ENCODE data around the gene MTA1. TPM values are rescaled to one million over a fixed set of nuclear protein-coding genes. Genes with fewer than 3 reads are reported as not detected.

The MTA1 gene
- total and polyA plus RNA-seq, 2 donors (not counting 1 experiment from before 2014, with no cell fraction given) = 137 to 147 TPM

- no peak overlapping the region for H3K27ac Mint-ChIP-seq
- H3K4me1 Mint-ChIP-seq = peaks cover 26% of the 10 kb centered on the region
- Histone ChIP-seq H3K27me3 (replicated peaks in 1 of 4; ENCODE audit: control extremely low read depth in 1 of 4, control insufficient read depth in 3 of 4, insufficient read depth in 4 of 4, low read length in 3 of 4) (peaks cover 0 to 36% (median 15%) of the 10 kb centered on the region in 4 experiments), H3K27ac (ENCODE audit: low read length in 2 of 2) (no peak overlapping the region), H3K4me2 (replicated peaks; ENCODE audit: low read depth, low read length, poor library complexity, severe bottlenecking) (peak overlapping the region; percentile 83), H3K36me3 (replicated peaks in 1 of 2; ENCODE audit: control extremely low read depth in 1 of 2, control insufficient read depth in 1 of 2, extremely low read depth in 1 of 2, insufficient read depth in 2 of 2, low read length in 1 of 2) (no peaks in the 10 kb centered on the region), H4K20me1 (ENCODE audit: control insufficient read depth, insufficient read depth, low read length, poor library complexity, severe bottlenecking) (peaks cover 6% of the 10 kb centered on the region), H2AFZ (ENCODE audit: insufficient read depth, low read depth, low read length, poor library complexity, severe bottlenecking) (peak overlapping the region; percentile 74), H3K9ac (ENCODE audit: low read length) (peak overlapping the region; percentile 60), H3K4me1 (ENCODE audit: control insufficient read depth in 2 of 2, insufficient read depth in 2 of 2, low read length in 2 of 2) (peaks cover 28 to 31% of the 10 kb centered on the region in 2 donors), H3K79me2 (ENCODE audit: control insufficient read depth, insufficient read depth, low read length) (peaks cover 6% of the 10 kb centered on the region), H3K4me3 (ENCODE audit: control extremely low read depth in 1 of 5, extremely low read depth in 1 of 5, insufficient read depth in 1 of 5, low read depth in 2 of 5, low read length in 4 of 5) (peak overlapping the region in 4 of 5 experiments; percentile 19 to 71 (median 53)), H3K9me3 (ENCODE audit: control extremely low read depth in 1 of 3, control insufficient read depth in 2 of 3, insufficient read depth in 1 of 3, low read length in 2 of 3) (peaks cover 0 to 7% (median 0%) of the 10 kb centered on the region in 3 donors)
- peaks cover 11% of the 10 kb centered on the region for H3K27me3 Mint-ChIP-seq
- no peak for TF ChIP-seq EZH2 (IDR thresholded peaks at IDR 0.05; ENCODE audit: borderline replicate concordance, insufficient read depth, low read depth, low read length, poor library complexity, severe bottlenecking)
- peak; percentile 91 for TF ChIP-seq CTCF (IDR thresholded peaks at IDR 0.05)
- intact Hi-C loops (cut with micrococcal nuclease) = loop anchor here (1.0 to 2.0 kb wide), 3 partner anchors 16 to 76 kb away; partner anchors contain the start of genes TEDC1 and TEX22
- DNase-seq (peak; percentile 78), ATAC-seq (ENCODE audit: low read depth) (peak; percentile 78)
- ChIA-PET CTCF (interaction anchor here (1.1 to 1.7 kb wide), 4 partner anchors 11 to 75 kb away, joined by 3 to 8 read pairs (median 4); no protein-coding TSS in a partner anchor), POLR2A (interaction anchor here (0.6 kb wide), 1 partner anchor 75 kb away, joined by 4 read pairs; no protein-coding TSS in a partner anchor)
- WGBS (ENCODE audit: insufficient coverage) = 2% methylated on average over 74 of the region's 79 CpGs
- peak overlapping the region; percentile 83 for H3K4me3 Mint-ChIP-seq
- no peaks in the 10 kb centered on the region for H3K9me3 Mint-ChIP-seq (ENCODE audit: insufficient read depth)
Measured at GRCh38 chr14:105414456-105415371, 4.9 kb upstream of the MTA1 start.
